WTC11 (cell line): Measurements from ENCODE around the gene CDX1. TPM values are rescaled to one million over a fixed set of nuclear protein-coding genes. Genes with fewer than 3 reads are reported as not detected.

Experiments used
- ATAC-seq: fragments of 200-7000 bp; cut with Tn5 transposase; 2 replicates; pipeline ENCODE4 v1.10.0; 2021; ENCODE audit warnings: mild to moderate bottlenecking, moderate library complexity
- CTCF ChIA-PET: fragments of 300-600 bp; sonication (Branson Sonifier 250); formaldehyde crosslinking; loops from one replicate; lab custom pipeline; 2021; ENCODE audit warnings: antibody characterized with exemption; lab: Charles Lee
- POLR2A ChIA-PET: fragments of 350-600 bp; sonication (Branson Sonifier 250); formaldehyde crosslinking; loops from one replicate; lab custom pipeline; 2021; ENCODE audit warnings: antibody characterized with exemption; lab: Charles Lee
- DNase-seq: peaks from one replicate; pipeline ENCODE4 v3.0.0; 2021; ENCODE audit warnings: low spot score
- H3K27ac Mint-ChIP-seq: 2 replicates; pipeline ENCODE4 v1.8.0; 2021; ENCODE audit warnings: mixed read lengths
- H3K27me3 Mint-ChIP-seq: 2 replicates; pipeline ENCODE4 v1.8.0; 2021; ENCODE audit warnings: low read depth, mild to moderate bottlenecking, moderate library complexity, mixed read lengths
- H3K36me3 Mint-ChIP-seq: 2 replicates; pipeline ENCODE4 v1.8.0; 2021; ENCODE audit warnings: mixed read lengths
- H3K4me1 Mint-ChIP-seq: 2 replicates; pipeline ENCODE4 v1.8.0; 2022; ENCODE audit warnings: mixed read lengths
- H3K4me3 Mint-ChIP-seq: 2 replicates; pipeline ENCODE4 v1.8.0; 2021; ENCODE audit warnings: mild to moderate bottlenecking, moderate library complexity, mixed read lengths
- H3K9me3 Mint-ChIP-seq: 2 replicates; pipeline ENCODE4 v1.8.0; 2021; ENCODE audit warnings: mixed read lengths
- CBFB ChIP-seq: sonication (generic); formaldehyde crosslinking; IDR thresholded peaks from 2 replicates; pipeline ENCODE4 v1.8.1; 2022; ENCODE audit warnings: mild to moderate bottlenecking, low read depth, missing genetic modification reagents
- E2F5 ChIP-seq: sonication (generic); formaldehyde crosslinking; IDR thresholded peaks from 2 replicates; pipeline ENCODE4 v1.8.1; 2022; ENCODE audit warnings: mild to moderate bottlenecking, moderate library complexity, missing genetic modification reagents
- GTF2I ChIP-seq: fragments of 250-450 bp; sonication (Bioruptor Pico); conservative IDR thresholded peaks from 2 replicates; pipeline ENCODE4 v1.4.0; 2021; ENCODE audit warnings: mild to moderate bottlenecking
- JAZF1 ChIP-seq: fragments of 250-450 bp; sonication (Bioruptor Pico); IDR thresholded peaks from 2 replicates; pipeline ENCODE4 v1.9.0; 2021; ENCODE audit warnings: moderate library complexity, mild to moderate bottlenecking, inconsistent platforms
- MXD4 ChIP-seq: fragments of 250-450 bp; sonication (Bioruptor Pico); IDR thresholded peaks from 2 replicates; pipeline ENCODE4 v1.8.0; 2021; ENCODE audit warnings: mild to moderate bottlenecking, moderate library complexity, borderline replicate concordance
- NFATC4 ChIP-seq: fragments of 250-450 bp; sonication (Bioruptor Pico); IDR thresholded peaks from 2 replicates; pipeline ENCODE4 v1.9.0; 2021; ENCODE audit warnings: mild to moderate bottlenecking
- TEAD1 ChIP-seq: sonication (generic); formaldehyde crosslinking; IDR thresholded peaks from 2 replicates; pipeline ENCODE4 v1.8.0; 2022; ENCODE audit warnings: mild to moderate bottlenecking, missing genetic modification reagents
- TEAD4 ChIP-seq: sonication (generic); formaldehyde crosslinking; IDR thresholded peaks from 2 replicates; pipeline ENCODE4 v1.8.0; 2022; ENCODE audit warnings: mild to moderate bottlenecking, missing genetic modification reagents
- USF1 ChIP-seq: sonication (generic); formaldehyde crosslinking; IDR thresholded peaks from 2 replicates; pipeline ENCODE4 v1.8.0; 2022; ENCODE audit warnings: mild to moderate bottlenecking, missing genetic modification reagents
- ZNF232 ChIP-seq: sonication (generic); formaldehyde crosslinking; IDR thresholded peaks from 2 replicates; pipeline ENCODE4 v1.8.0; 2022; ENCODE audit warnings: mild to moderate bottlenecking, missing genetic modification reagents
- ZNF263 ChIP-seq: sonication (generic); formaldehyde crosslinking; IDR thresholded peaks from 2 replicates; pipeline ENCODE4 v1.8.1; 2022; ENCODE audit warnings: low read depth, mild to moderate bottlenecking, moderate library complexity, missing genetic modification reagents
- ZNF396 ChIP-seq: fragments of 250-450 bp; sonication (Bioruptor Pico); IDR thresholded peaks from 2 replicates; pipeline ENCODE4 v1.8.0; 2021; ENCODE audit warnings: mild to moderate bottlenecking, moderate library complexity, borderline replicate concordance
- ZNF512 ChIP-seq: sonication (generic); formaldehyde crosslinking; IDR thresholded peaks from 2 replicates; pipeline ENCODE4 v1.8.1; 2022; ENCODE audit warnings: missing genetic modification reagents, borderline replicate concordance
- ZSCAN18 ChIP-seq: fragments of 250-450 bp; sonication (Bioruptor Pico); IDR thresholded peaks from 2 replicates; pipeline ENCODE4 v2.1.2; 2022; ENCODE audit warnings: mild to moderate bottlenecking, moderate library complexity
- total RNA-seq: library from RNA; stranded (reverse); gene quantifications from 3 replicates; pipeline ENCODE4 v1.2.3, GENCODE V29; 2021
- TF ChIP-seq, protein P1 (sequence below): sonication (generic); formaldehyde crosslinking; IDR thresholded peaks from 2 replicates; pipeline ENCODE4 v1.8.1; 2023; ENCODE audit warnings: mild to moderate bottlenecking, missing genetic modification reagents
- TF ChIP-seq, protein P2 (sequence below): sonication (generic); formaldehyde crosslinking; IDR thresholded peaks from 2 replicates; pipeline ENCODE4 v1.8.1; 2023; ENCODE audit warnings: mild to moderate bottlenecking, missing genetic modification reagents, moderate library complexity
- TF ChIP-seq, protein P3 (sequence below): sonication (generic); formaldehyde crosslinking; IDR thresholded peaks from 2 replicates; pipeline ENCODE4 v1.8.0; 2022; ENCODE audit warnings: mild to moderate bottlenecking, missing genetic modification reagents
- TF ChIP-seq, protein P4 (sequence below): fragments of 200-600 bp; IDR thresholded peaks from 2 replicates; pipeline ENCODE4 v1.8.0; 2022; ENCODE audit warnings: antibody characterized with exemption
- TF ChIP-seq, protein P5 (sequence below): sonication (generic); formaldehyde crosslinking; IDR thresholded peaks from 2 replicates; pipeline ENCODE4 v1.8.1; 2022; ENCODE audit warnings: low read depth, mild to moderate bottlenecking, moderate library complexity, missing genetic modification reagents, borderline replicate concordance

The CDX1 gene
- total RNA-seq, 1 experiment from 2014 or later, result 0.13 TPM

GRCh38 chr5:150175536-150175935 lies 9.0 kb downstream of the CDX1 start:
- ATAC-seq, result peak; percentile 97
- TF ChIP-seq, protein P1, sequence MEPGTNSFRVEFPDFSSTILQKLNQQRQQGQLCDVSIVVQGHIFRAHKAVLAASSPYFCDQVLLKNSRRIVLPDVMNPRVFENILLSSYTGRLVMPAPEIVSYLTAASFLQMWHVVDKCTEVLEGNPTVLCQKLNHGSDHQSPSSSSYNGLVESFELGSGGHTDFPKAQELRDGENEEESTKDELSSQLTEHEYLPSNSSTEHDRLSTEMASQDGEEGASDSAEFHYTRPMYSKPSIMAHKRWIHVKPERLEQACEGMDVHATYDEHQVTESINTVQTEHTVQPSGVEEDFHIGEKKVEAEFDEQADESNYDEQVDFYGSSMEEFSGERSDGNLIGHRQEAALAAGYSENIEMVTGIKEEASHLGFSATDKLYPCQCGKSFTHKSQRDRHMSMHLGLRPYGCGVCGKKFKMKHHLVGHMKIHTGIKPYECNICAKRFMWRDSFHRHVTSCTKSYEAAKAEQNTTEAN (CRISPR knock-in tag), result 0 out of 2 replicates have a peak, but pooled peaks have one; percentile 28
- TF ChIP-seq, protein P2, sequence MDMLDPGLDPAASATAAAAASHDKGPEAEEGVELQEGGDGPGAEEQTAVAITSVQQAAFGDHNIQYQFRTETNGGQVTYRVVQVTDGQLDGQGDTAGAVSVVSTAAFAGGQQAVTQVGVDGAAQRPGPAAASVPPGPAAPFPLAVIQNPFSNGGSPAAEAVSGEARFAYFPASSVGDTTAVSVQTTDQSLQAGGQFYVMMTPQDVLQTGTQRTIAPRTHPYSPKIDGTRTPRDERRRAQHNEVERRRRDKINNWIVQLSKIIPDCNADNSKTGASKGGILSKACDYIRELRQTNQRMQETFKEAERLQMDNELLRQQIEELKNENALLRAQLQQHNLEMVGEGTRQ (CRISPR knock-in tag), result peak; percentile 82
- TF ChIP-seq USF1, result peak; percentile 77
- TF ChIP-seq, protein P3, sequence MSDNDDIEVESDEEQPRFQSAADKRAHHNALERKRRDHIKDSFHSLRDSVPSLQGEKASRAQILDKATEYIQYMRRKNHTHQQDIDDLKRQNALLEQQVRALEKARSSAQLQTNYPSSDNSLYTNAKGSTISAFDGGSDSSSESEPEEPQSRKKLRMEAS (CRISPR knock-in tag), result no peak
- TF ChIP-seq JAZF1 (CRISPR knock-in tag), result no peak
- TF ChIP-seq, protein P4, sequence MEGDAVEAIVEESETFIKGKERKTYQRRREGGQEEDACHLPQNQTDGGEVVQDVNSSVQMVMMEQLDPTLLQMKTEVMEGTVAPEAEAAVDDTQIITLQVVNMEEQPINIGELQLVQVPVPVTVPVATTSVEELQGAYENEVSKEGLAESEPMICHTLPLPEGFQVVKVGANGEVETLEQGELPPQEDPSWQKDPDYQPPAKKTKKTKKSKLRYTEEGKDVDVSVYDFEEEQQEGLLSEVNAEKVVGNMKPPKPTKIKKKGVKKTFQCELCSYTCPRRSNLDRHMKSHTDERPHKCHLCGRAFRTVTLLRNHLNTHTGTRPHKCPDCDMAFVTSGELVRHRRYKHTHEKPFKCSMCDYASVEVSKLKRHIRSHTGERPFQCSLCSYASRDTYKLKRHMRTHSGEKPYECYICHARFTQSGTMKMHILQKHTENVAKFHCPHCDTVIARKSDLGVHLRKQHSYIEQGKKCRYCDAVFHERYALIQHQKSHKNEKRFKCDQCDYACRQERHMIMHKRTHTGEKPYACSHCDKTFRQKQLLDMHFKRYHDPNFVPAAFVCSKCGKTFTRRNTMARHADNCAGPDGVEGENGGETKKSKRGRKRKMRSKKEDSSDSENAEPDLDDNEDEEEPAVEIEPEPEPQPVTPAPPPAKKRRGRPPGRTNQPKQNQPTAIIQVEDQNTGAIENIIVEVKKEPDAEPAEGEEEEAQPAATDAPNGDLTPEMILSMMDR, result peak; percentile 64
- TF ChIP-seq, all 79 proteins: peak for 4
- peaks cover 37% of the 10 kb centered on the region for H3K27me3 Mint-ChIP-seq
- peak; percentile 70 for DNase-seq
- H3K4me1 Mint-ChIP-seq, result no peaks in the 10 kb centered on the region
- H3K27ac Mint-ChIP-seq, result no peak overlapping the region
- no peaks in the 10 kb centered on the region for H3K9me3 Mint-ChIP-seq
- H3K36me3 Mint-ChIP-seq, result no peaks in the 10 kb centered on the region
- ChIA-PET CTCF (interaction anchor here (0.6 to 2.5 kb wide), 45 partner anchors 9 to 261 kb away, joined by 3 to 23 read pairs (median 4); partner anchors contain the start of genes ARSI, CDX1, PDGFRB and SLC6A7), POLR2A (interaction anchor here (1.3 kb wide), 1 partner anchor 39 kb away, joined by 3 read pairs; no protein-coding TSS in a partner anchor)
- H3K4me3 Mint-ChIP-seq, result no peak overlapping the region

DNA sequence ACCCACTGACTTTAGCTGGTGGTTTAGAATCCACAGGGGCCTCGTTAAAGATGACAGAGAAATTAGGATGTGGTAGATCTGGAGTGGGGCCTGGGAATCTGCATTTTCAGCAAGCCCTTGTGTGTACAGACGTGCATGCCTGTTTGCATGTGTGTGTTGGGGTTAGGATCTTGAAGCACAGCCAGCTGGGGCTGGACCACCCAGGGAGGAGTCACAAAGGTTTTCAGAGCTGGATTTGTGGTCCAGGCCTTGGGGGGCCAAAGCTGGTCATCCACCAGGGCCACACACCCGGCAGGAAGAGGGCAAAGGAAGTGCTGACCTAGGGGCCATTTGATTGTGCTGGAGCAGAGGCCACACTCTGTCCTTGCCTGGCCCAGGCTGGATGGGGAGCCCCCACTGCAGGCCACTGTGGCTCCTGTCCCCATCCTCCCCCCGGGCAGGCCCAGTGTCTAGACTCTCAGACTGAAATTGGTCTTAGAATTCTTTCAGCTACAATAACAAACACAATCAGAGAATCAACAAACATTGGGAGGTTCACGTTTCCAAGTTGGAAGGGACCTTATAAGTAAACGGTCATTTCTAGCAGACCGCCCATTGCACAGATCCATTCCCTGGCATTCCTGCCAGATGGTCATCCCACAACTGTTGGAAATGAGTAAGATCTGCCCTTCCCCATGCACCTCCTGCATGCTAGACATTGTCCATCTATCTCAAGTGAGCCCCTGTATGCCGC lies 10.3 kb downstream of the CDX1 start:
- POLR2A ChIA-PET, result no interaction called here
- no peak overlapping the region for H3K4me3 Mint-ChIP-seq
- no peak for TF ChIP-seq GTF2I (CRISPR knock-in tag)
- CTCF ChIA-PET, result interaction anchor here (0.6 to 2.2 kb wide), 14 partner anchors 14 to 234 kb away, joined by 3 to 22 read pairs (median 4); partner anchors contain the start of genes PDGFRB and SLC6A7
- no peaks in the 10 kb centered on the region for H3K9me3 Mint-ChIP-seq
- ATAC-seq (no peak), DNase-seq (no peak)
- H3K36me3 Mint-ChIP-seq, result no peaks in the 10 kb centered on the region
- H3K4me1 Mint-ChIP-seq, result no peaks in the 10 kb centered on the region
- no peak overlapping the region for H3K27ac Mint-ChIP-seq
- H3K27me3 Mint-ChIP-seq, result peaks cover 27% of the 10 kb centered on the region

GRCh38 chr5:150177721-150178120 lies 11.1 kb downstream of the CDX1 start:
- Mint-ChIP-seq H3K4me1 (no peaks in the 10 kb centered on the region), H3K36me3 (no peaks in the 10 kb centered on the region), H3K9me3 (no peaks in the 10 kb centered on the region), H3K4me3 (no peak overlapping the region), H3K27ac (no peak overlapping the region), H3K27me3 (peaks cover 21% of the 10 kb centered on the region)
- no peak for DNase-seq
- no peak for ATAC-seq
- POLR2A ChIA-PET, result no interaction called here
- CTCF ChIA-PET, result interaction anchor here (1.3 to 1.5 kb wide), 2 partner anchors 34 to 47 kb away, joined by 4 to 5 read pairs; no protein-coding TSS in a partner anchor
- TF ChIP-seq E2F5 (CRISPR knock-in tag), result no peak
- no peak for TF ChIP-seq ZNF263
- no peak for TF ChIP-seq TEAD4 (CRISPR knock-in tag)
- no peak for TF ChIP-seq ZNF232 (CRISPR knock-in tag)
- TF ChIP-seq ZSCAN18 (CRISPR knock-in tag), result no peak
- TF ChIP-seq, protein P5, sequence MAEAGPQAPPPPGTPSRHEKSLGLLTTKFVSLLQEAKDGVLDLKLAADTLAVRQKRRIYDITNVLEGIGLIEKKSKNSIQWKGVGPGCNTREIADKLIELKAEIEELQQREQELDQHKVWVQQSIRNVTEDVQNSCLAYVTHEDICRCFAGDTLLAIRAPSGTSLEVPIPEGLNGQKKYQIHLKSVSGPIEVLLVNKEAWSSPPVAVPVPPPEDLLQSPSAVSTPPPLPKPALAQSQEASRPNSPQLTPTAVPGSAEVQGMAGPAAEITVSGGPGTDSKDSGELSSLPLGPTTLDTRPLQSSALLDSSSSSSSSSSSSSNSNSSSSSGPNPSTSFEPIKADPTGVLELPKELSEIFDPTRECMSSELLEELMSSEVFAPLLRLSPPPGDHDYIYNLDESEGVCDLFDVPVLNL (CRISPR knock-in tag), result no peak
- TF ChIP-seq ZNF396 (CRISPR knock-in tag), result no peak
- TF ChIP-seq MXD4 (CRISPR knock-in tag), result no peak
- no peak for TF ChIP-seq GTF2I (CRISPR knock-in tag)
- TF ChIP-seq ZNF512 (CRISPR knock-in tag), result no peak
- TF ChIP-seq TEAD1 (CRISPR knock-in tag), result no peak
- TF ChIP-seq CBFB (CRISPR knock-in tag), result no peak
- no peak for TF ChIP-seq NFATC4 (CRISPR knock-in tag)
